DND-41 (cell line): Measurements from ENCODE around the gene DCTPP1.

Experiments
- EZH2 ChIP-seq: IDR thresholded peaks from 3 replicates; pipeline ENCODE4 v1.6.1; 2012; ENCODE audit warnings: borderline replicate concordance, low read depth, mild to moderate bottlenecking, moderate library complexity, low read length, inconsistent platforms; ENCODE audit not compliant: severe bottlenecking
- TF ChIP-seq, protein P1 (sequence below): IDR thresholded peaks from 2 replicates; pipeline ENCODE4 v1.5.1; 2012; ENCODE audit warnings: borderline replicate concordance, low read length, moderate library complexity, mild to moderate bottlenecking; ENCODE audit not compliant: poor library complexity, severe bottlenecking; ENCODE audit errors: extremely low read depth

DNA sequence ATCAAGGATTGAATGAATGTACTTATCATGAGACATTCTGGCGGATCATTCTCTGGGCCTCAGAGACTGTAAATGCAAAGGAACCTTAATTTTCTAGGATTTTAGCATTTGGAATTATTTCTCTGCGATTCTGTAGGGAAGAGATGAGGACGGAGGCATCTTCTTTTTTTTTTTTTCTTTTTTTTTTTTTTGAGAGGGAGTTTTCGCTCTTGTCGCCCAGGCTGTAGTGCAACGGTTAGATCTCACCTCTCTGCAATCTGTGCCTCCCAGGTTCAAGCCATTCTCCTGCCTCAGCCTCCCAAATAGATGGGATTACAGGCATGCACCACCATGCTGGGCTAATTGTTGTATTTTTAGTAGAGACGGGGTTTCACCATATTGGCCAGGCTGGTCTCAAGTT lies 44.9 kb upstream of the DCTPP1 start:
- TF ChIP-seq, protein P1, sequence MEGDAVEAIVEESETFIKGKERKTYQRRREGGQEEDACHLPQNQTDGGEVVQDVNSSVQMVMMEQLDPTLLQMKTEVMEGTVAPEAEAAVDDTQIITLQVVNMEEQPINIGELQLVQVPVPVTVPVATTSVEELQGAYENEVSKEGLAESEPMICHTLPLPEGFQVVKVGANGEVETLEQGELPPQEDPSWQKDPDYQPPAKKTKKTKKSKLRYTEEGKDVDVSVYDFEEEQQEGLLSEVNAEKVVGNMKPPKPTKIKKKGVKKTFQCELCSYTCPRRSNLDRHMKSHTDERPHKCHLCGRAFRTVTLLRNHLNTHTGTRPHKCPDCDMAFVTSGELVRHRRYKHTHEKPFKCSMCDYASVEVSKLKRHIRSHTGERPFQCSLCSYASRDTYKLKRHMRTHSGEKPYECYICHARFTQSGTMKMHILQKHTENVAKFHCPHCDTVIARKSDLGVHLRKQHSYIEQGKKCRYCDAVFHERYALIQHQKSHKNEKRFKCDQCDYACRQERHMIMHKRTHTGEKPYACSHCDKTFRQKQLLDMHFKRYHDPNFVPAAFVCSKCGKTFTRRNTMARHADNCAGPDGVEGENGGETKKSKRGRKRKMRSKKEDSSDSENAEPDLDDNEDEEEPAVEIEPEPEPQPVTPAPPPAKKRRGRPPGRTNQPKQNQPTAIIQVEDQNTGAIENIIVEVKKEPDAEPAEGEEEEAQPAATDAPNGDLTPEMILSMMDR: no peak
- TF ChIP-seq EZH2: no peak
